Hepatic stellate cell (primary cell): ENCODE results near the gene DBP.

Experiments used
- DNase-seq: peaks from one replicate; pipeline ENCODE4 v3.0.0; 2011; ENCODE audit warnings: low spot score

The DBP gene

DNA sequence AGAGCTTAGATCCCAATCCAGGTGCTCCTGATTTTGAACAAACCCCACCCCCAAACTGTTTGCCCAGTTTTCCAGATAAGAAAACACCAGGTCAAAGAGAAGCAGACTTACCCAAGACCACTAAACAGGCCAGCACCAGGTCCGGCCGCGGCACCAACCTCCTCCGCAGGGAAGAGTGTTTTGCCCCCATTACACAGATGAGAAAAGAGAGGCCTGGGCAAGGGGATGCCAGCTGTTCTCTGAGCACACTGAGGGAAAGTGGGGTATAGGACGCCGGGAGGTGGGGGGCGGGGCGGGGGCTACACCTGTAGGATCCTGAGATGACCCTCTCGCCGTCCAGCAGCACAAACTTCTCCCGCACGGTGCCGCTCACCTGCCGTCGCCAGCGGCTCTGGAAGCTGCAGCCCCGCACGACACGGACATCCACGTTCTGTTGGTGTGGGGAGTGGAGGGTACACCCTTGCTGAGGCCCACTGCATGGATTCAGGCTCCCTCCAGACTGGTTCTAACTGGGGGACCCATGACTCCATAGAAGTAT lies 27.5 kb downstream of the DBP start:
- DNase-seq = no peak

DNA sequence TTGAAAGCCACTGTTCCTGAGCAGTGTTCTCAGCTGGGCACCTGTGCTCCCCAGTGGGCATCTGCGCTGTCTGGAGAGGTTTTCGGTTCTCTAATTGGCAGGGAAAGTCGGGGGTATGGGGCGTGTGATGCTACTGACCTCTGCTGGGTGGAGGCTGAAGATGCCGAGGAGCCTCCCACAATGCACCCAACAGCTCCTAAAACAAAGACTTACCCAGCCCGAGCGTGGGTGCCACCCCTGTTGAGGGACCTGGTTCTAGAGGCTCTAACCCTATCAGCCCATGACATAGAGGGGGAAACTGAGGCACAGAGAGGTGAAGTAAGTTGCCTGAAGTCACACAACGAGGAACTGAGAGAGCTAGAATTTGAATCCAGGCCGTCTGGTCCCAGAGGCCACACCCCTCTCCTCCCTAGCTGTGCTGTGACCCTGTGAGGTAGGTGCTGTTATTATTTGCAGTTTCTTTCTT lies 28.3 kb downstream of the DBP start:
- DNase-seq = peak; percentile 69

DNA sequence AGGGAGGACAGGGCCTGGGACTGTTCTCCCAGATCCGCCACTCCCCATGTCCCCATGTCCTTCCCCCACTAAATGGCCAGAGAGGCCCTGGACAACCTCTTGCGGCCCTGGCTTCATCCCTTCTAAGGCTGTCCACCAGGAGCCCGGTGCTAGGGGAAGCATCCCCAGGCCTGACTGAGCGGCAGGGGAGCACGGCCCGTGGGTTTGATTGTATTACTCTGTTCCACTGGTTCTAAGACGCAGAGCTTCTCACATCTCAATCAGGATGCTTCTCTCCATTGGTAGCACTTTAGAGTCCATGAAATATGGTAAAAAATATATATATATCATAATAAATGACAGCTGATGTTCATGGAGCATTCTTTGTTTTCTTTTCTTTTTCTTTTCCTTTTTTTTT lies 29.8 kb downstream of the DBP start:
- no peak for DNase-seq

DNA sequence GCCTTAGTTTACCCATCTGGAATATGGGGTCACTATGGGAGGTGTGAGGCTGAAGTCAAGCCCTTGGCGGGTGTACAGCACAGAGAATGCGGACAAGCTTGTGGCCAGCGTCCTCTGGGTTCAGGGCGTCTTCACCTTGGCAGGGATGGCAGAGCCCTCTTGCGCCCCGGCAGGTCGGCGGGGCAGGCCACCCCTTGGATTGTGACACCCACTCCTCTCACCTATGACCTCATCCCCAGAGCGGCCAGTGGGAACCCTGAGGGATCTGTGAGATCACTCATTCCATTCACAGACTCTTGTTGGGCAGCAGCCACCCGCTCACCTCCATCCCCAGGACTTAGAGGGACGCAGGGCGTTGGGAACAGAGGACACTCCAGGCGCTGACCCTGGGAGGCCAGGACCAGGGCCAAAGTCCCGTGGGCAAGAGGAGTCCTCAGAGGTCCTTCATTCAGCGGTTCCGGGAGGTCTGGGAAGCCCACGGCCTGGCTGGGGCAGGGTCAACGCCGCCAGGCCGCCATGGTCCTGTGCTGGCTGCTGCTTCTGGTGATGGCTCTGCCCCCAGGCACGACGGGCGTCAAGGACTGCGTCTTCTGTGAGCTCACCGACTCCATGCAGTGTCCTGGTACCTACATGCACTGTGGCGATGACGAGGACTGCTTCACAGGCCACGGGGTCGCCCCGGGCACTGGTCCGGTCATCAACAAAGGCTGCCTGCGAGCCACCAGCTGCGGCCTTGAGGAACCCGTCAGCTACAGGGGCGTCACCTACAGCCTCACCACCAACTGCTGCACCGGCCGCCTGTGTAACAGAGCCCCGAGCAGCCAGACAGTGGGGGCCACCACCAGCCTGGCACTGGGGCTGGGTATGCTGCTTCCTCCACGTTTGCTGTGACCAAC lies 30.5 kb downstream of the DBP start, which contains the start of gene SPACA4:
Gene SPACA4, plus strand, starts transcription at position 280 of the 896 bp plus-strand sequence. Its CDS starts 237 bp downstream, at position 517.
- no peak for DNase-seq

DNA sequence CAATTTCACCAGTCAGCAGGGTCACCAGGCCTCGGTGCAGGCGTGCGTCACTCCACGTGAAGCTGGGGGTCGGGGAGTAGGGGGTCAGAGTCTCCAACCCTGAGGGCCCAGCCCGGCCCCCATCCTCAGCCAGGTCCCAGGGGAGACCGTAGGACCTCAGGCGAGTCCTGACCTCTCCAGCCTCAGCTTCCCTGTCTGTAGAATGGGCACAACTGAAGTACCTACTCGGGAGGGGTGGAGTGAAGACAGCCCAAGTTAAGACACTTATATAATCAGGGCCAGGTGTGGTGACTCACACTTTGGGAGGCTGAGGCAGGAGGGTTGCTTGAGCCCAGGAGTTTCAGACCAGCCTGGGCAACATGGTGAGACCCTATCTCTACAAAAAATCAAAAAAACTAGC lies 33.3 kb downstream of the DBP start:
- no peak for DNase-seq

DNA sequence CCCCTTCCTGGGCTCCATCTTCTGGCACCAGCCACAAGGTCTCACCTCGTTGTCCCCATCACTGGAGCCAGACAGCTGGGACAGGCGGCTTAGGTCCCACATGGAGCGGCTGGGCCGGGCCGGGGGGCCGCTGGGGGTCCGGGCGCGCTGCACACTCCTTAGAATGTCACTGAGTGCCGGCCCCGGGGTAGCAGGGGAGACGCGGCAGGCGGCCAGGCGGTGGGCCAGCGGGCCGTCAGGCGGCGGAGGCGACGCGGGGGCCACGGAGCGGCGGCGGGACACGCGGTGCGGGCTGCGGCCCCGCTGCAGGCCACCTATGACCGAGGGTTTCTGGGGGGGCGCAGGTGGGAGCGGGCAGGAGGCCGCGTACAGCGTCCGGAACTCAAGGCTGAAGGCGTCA lies 33.7 kb downstream of the DBP start:
- no peak for DNase-seq

DNA sequence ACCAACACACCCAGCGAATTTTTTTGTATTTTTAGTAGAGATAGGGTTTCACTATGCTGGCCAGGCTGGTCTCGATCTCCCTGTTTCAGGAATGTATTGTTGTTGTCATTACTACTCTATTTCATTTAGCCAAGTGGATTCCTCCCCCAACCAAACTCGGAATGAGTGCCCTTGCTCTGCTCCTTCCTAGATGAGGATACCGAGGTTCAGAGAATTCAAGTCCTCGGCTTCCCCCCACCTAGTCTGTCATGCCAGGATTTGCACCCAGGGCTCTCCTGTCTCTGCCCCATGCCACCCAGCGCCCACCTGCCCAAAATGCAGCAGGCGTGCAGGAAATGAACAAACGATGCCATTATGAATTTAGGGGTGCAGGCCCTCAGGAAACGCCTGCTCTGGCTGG lies 34.2 kb downstream of the DBP start:
- no peak for DNase-seq

DNA sequence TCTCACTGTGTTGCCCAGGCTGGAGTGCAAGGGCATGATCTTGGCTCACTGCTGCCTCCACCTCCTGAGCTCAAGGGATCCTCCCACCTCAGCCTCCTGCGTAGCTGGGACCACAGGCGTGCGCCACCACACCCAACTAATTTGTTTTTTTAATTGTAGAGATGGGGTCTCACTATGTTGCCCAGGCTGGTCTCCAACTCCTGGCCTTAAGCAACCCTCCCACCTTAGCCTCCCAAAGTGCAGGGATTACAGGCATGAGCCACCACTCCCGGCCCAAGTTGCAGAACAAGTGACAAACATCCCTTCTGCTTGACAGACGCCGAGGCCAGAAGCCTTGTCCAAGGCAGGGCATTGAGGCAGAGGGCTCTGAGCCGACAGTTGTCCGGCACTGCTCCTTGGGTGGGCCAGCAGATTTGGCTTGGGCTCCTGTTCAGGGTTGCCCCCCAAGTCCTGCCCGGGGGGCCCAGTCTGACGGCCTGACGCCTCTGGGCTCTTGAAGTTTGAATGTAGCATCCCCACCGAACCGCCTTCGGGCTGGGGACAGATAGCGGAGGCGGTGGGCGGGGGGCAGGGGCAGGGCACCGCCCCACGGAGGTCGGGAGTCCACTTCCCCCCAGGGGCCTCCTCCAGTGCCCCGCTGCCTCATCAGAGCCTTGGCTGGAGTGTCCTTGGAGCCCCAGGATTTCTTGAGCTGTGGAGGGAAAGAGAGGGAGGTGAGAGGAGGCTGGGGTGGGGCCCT lies 36.3 kb downstream of the DBP start:
- DNase-seq = no peak

DNA sequence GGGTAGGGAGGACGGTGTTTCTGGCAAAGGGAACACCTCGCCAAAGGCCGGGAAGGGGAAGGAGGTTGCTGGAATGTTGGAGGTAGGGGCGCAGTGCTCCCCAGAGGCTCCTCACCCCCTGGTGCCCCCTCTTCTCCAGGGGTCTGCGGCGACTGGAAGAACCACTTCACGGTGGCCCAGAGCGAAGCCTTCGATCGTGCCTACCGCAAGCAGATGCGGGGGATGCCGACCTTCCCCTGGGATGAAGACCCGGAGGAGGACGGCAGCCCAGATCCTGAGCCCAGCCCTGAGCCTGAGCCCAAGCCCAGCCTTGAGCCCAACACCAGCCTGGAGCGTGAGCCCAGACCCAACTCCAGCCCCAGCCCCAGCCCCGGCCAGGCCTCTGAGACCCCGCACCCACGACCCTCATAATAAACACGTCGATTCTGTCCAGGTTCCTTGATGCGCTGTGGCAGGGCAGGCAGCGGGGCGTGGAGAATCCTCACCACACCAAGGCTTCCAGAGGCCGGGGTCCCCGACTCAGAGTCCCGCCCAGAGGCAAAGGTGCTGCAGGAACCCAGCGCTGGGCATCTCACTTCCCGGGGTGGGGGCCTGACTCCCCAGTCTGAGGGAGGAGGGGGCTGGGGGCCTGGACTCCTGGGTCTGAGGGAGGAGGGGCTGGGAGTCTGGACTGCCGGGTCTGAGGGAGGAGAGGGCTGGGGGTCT lies 38.0 kb downstream of the DBP start:
- no peak for DNase-seq

DNA sequence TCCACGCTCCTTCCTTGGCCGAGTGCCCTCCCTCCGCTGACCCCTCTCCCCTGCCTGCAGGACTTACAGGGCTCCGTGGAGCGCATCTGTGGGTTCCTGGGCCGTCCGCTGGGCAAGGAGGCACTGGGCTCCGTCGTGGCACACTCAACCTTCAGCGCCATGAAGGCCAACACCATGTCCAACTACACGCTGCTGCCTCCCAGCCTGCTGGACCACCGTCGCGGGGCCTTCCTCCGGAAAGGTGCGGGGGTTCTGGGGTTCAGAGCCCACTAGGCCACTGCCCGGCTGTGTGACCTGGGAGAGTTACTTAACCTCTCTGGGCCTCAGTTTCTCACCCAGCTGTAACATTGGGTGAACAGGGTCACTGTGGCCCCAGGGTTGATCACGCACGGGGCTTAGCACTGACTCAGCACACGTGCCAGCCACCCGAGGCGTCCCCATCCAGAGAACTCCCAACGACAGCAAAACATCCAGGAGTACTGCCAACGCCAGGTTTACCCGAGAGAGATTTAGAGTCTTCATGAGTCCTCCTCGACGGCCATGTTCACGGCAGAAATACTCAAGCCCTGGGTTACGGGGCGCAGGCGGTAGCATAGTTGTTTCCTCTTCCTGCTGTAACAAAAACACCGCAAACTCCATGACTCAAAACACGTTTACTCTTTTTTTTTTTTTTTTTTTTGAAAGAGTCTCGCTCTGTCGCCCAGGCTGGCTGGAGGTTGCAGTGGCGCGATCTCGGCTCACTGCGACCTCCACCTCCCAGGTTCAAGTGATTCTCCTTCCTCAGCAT lies 40.3 kb downstream of the DBP start:
- no peak for DNase-seq

DNA sequence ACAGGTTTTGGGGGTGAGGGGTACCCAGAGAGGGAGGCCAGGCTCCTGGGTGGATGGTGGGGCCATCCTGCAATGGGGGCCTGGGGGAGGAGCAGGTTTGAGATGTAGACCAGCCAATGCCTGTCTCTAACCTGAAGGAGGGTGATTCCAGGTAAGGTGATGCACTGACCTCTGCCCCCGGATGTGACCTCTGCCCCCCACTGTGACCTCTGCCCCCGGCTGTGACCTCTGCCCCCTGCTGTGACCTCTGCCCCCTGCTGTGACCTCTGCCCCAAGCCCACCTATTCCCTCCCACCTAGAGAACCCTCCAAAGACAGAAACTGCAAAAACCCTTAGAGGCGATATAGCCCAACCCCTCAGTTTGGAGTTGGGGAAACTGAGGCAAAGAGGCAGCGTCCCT lies 40.9 kb downstream of the DBP start:
- DNase-seq = no peak

DNA sequence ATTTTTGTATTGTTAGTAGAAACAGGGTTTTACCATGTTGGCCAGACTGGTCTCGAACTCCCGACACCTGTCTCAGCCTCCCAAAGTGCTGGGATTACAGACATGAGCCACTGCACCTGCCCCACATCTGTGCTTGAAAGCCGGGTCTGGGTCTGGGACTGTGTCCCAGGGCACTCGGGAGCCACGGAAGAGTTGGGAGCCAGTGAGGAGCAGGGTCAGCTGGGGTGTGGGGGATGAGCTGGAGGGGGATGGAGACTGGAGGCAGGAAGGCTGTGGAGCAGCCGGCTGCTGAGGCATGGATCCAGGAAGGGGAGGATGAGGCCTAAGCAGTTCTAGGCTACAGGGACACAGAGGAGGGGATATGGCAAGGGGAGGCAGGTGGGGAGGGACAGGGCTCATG lies 41.3 kb downstream of the DBP start:
- DNase-seq = no peak

DNA sequence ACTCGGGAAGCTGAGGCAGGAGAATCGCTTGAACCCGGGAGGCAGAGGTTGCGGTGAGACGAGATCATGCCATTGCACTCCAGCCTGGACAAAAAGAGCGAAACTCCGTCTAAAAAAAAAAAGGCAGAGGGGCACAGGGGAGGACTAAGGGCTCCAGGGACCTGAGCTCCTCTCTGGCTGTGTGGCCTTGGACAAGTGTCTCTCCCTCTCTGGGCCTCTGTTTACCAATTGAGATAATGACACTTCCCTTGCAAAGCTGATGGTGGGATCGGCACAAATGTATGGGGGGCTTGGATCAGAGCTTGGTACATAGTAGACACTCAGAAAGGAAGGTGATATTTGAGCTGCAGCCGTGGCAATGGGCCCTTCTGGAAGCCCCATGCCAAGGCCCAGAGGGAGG lies 42.0 kb downstream of the DBP start:
- no peak for DNase-seq

DNA sequence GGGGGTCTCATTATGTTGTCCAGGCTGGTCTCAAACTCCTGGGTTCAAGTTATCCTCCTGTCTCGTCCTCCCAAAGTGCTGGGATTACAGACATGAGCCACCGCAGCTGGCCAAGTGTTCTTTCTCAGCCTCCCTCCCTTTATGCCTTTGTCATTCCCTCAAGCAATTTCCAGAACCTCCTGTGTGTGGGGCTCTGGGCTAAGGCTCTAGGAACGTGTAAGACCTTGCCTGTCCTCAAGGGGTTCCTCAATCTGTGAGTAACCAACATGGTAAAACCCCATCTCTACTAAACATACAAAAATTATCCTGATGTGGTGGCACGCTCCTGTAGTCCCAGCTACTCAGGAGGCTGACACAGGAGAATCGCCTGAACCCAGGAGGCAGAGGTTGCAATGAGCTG lies 46.2 kb downstream of the DBP start:
- DNase-seq = no peak

DNA sequence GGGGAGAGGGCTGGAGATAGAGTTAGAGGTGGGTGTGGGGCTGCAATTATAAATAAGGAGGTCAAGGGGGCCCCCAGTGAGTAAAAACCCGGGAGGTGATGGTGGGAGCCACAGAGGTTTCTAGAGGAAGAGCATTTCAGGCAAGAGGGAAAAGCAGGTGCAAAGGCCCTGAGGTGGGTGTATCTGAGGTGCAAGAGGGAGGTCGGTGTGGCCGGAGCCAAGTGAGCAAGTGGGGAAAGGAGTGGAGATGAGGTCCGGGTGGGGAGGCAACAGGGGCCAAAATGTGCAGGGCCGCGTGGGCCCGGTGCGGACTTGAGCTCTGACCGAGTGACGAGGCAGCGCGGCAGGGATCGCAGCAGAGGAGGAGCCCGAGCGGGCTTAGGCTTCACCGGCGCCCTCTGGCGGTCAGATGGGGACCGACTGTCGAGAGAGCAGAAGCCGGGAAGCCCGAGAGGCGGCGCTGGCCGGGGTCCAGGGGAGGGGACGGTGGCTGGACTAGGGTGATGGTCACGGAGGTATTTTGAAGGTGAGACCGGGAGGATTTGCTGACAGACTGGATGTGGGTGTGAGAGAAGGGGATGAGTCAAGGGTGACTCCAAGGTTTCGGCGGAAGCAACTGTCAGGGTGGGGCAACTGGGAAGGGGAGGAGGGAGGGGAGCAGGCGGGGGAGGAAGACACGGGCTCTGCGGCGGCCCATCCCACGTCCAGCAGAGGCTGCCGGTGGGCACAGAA lies 48.3 kb downstream of the DBP start:
- peak; percentile 87 for DNase-seq

DNA sequence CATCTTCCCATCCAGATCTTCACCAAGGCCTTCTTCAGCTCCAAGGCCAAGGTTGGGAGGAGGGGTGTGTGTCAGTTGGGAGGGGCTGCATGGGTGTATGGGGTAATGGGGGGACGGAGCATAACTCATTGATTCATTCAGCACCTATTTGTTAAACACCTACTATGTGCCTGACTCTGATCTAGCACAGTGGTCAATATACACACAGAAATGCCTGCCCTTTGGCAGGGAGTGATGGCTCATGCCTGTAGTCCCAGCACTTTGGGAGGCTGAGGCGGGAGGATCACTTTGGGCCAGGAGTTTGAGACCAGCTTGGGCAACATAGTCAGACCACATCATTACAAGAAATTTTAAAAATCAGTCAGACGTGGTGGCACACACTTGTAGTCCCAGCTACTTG lies 49.8 kb downstream of the DBP start:
- no peak for DNase-seq

DNA sequence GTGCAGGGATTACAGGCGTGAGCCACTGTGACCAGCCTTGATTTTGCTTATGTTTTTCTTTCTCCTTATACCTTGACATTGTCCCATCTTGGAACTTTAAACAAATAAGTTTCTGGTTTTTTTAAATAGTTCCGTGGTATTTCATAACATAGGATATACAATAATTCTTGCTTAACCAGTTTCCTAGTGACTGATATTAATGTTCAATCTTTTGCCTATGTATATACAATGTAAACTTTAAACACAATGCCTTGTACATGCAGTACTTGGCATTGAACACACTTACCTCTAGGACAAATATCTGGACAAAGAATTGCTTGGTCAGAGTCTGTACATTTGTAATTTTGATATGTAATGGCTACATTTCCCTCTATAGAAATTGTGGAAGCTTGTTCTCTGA lies 55.0 kb downstream of the DBP start:
- no peak for DNase-seq
